IMR-90 (cell line): ENCODE data around the gene FOXR1.

Experiments
- CTCF ChIP-seq: conservative IDR thresholded peaks from 2 replicates; pipeline ENCODE4 v1.5.1; 2012; ENCODE audit warnings: mild to moderate bottlenecking, low read depth, low read length, improper control_type of control experiment
- POLR2A ChIP-seq: IDR thresholded peaks from 2 replicates; pipeline ENCODE4 v1.6.1; 2012; ENCODE audit warnings: mild to moderate bottlenecking, low read depth, low read length

- TF ChIP-seq POLR2A (no peak), CTCF (no peak)
Observed at GRCh38 chr11:118947091-118947490, 24.5 kb upstream of the FOXR1 start.
